K562 (cell line): Measurements from ENCODE around the gene STEAP1B. TPM values are rescaled to one million over a fixed set of nuclear protein-coding genes. Genes with fewer than 3 reads are reported as not detected.
A peak's percentile ranks its signal among the peaks of the same experiment; 100 is the strongest.

Experiments
- ATAC-seq: fragments of 200-7000 bp; cut with Tn5 transposase; 3 replicates; pipeline ENCODE4 v1.9.1; 2020; ENCODE audit warnings: moderate library complexity
- BruUV-seq: library from RNA; stranded (reverse); fragments of 400-500 nt; replicated peaks from 2 replicates; lab custom pipeline; 2021; lab: Mats Ljungman, UMichigan
- CTCF ChIA-PET: fragments of 300-600 bp; formaldehyde crosslinking; extraction: SDS; loops from one replicate; lab custom pipeline; 2021; ENCODE audit warnings: low intra/inter-chr PET ratio; lab: Yijun Ruan, JAX
- POLR2A ChIA-PET: fragments of 300-600, 350-650 bp; sonication (Branson Sonifier 250); formaldehyde crosslinking; extraction: SDS; loops from one replicate; lab custom pipeline; 2021; ENCODE audit warnings: antibody characterized with exemption, inconsistent platforms; lab: Yijun Ruan, JAX
- DNase-seq, 4 experiments: peaks; one replicate each; pipeline versions ENCODE4 v3.0.0 to v3.0.0-alpha.2; 2011 to 2018; ENCODE audit warnings: low spot score in 3 of 4, mixed read lengths in 3 of 4; ENCODE audit errors: extremely low read depth in 1 of 4
- FAIRE-seq: peaks from 2 replicates; lab custom pipeline; 2011; peaks lifted over from hg19 to GRCh38; lab: Jason Lieb, UNC
- H2AFZ ChIP-seq: 2 replicates; pipeline ENCODE4 v1.6.0; 2011; ENCODE audit warnings: low read depth, low read length, control low read depth, inconsistent platforms
- H3K27ac ChIP-seq: fragments of 200-600 bp; 3 replicates; pipeline ENCODE4 v1.8.0; 2011; ENCODE audit warnings: low read depth, mild to moderate bottlenecking, control low read depth, inconsistent platforms, low read length, moderate library complexity, mixed read lengths; ENCODE audit errors: extremely low read depth
- H3K27me3 ChIP-seq, 2 experiments: fragments of 300-600 bp in 1 of 2; 2 replicates in 1 of 2; 3 replicates in 1 of 2; pipeline versions ENCODE4 v1.6.0 to v1.8.0; 2011; ENCODE audit warnings: inconsistent platforms in 2 of 2, low read length in 2 of 2, mild to moderate bottlenecking in 1 of 2, mixed read lengths in 1 of 2, moderate library complexity in 1 of 2; ENCODE audit not compliant: control insufficient read depth in 2 of 2, insufficient read depth in 2 of 2
- H3K36me3 ChIP-seq: fragments of 300-600 bp; 3 replicates; pipeline ENCODE4 v1.8.0; 2011; ENCODE audit warnings: mild to moderate bottlenecking, low read length, inconsistent platforms; ENCODE audit not compliant: control insufficient read depth, insufficient read depth
- H3K4me1 ChIP-seq, 2 experiments: fragments of 200-600 bp in 1 of 2; replicated peaks in 1 of 2; 2 replicates in 1 of 2; 3 replicates in 1 of 2; pipeline versions ENCODE4 v1.5.1 to v1.8.0; 2011; ENCODE audit warnings: inconsistent platforms in 2 of 2, low read length in 2 of 2, mild to moderate bottlenecking in 1 of 2, mixed read lengths in 1 of 2, moderate library complexity in 1 of 2; ENCODE audit not compliant: control insufficient read depth in 2 of 2, insufficient read depth in 2 of 2
- H3K4me2 ChIP-seq: 2 replicates; pipeline ENCODE4 v1.6.1; 2011; ENCODE audit warnings: low read length, control low read depth, inconsistent platforms, mixed read lengths; ENCODE audit not compliant: insufficient read depth
- H3K4me3 ChIP-seq: fragments of 200-600 bp; sonication (generic), shearing (Covaris generic); 2 replicates; pipeline ENCODE4 v1.5.1; 2016; ENCODE audit warnings: control low read depth, inconsistent platforms
- H3K79me2 ChIP-seq: fragments of 200-600 bp; 3 replicates; pipeline ENCODE4 v1.8.0; 2011; ENCODE audit warnings: low read length, inconsistent platforms; ENCODE audit not compliant: control insufficient read depth, insufficient read depth
- H3K9ac ChIP-seq, 2 experiments: 2 replicates each; pipeline versions ENCODE4 v1.6.0 to v1.6.1; 2011; ENCODE audit warnings: low read depth in 2 of 2, low read length in 2 of 2, control low read depth in 1 of 2, inconsistent platforms in 1 of 2, mild to moderate bottlenecking in 1 of 2, mixed read lengths in 1 of 2; ENCODE audit not compliant: insufficient read depth in 1 of 2
- H3K9me1 ChIP-seq: one replicate; pipeline ENCODE4 v1.6.0; 2011; ENCODE audit warnings: inconsistent platforms, mild to moderate bottlenecking, low read length, moderate library complexity; ENCODE audit not compliant: control insufficient read depth, insufficient read depth
- H3K9me3 ChIP-seq: replicated peaks from 2 replicates; pipeline ENCODE4 v1.5.1; 2011; ENCODE audit warnings: low read depth, low read length, inconsistent platforms; ENCODE audit not compliant: control insufficient read depth, insufficient read depth
- H4K20me1 ChIP-seq: replicated peaks from 2 replicates; pipeline ENCODE4 v1.6.1; 2011; ENCODE audit warnings: low read length, inconsistent platforms, mixed read lengths; ENCODE audit not compliant: control insufficient read depth, insufficient read depth
- ATF1 ChIP-seq, 2 experiments: fragments of 450-650 bp in 1 of 2; IDR thresholded peaks; 2 replicates each; pipeline ENCODE4 v1.6.1; 2016; ENCODE audit warnings: missing compliant biosample characterization in 1 of 2, missing genetic modification characterization in 1 of 2
- CBFA2T2 ChIP-seq: fragments of 450-650 bp; conservative IDR thresholded peaks from 2 replicates; pipeline ENCODE4 v1.6.1; 2017; ENCODE audit warnings: mild to moderate bottlenecking
- CC2D1A ChIP-seq: fragments of 450-650 bp; IDR thresholded peaks from 2 replicates; pipeline ENCODE4 v1.6.1; 2017; ENCODE audit warnings: mild to moderate bottlenecking
- CEBPG ChIP-seq, 3 experiments: fragments of 200-800 bp in 1 of 3; sonication (Bioruptor generic) in 1 of 3; sonication (generic) in 1 of 3; formaldehyde crosslinking in 1 of 3; IDR thresholded peaks in 2 of 3; conservative IDR thresholded peaks in 1 of 3; 2 replicates each; pipeline versions ENCODE4 v1.6.1 to v1.8.0; 2016 to 2022; ENCODE audit warnings: missing compliant biosample characterization in 2 of 3, missing genetic modification characterization in 2 of 3, mild to moderate bottlenecking in 1 of 3, missing genetic modification reagents in 1 of 3
- MEIS2 ChIP-seq: fragments of 450-650 bp; IDR thresholded peaks from 2 replicates; pipeline ENCODE4 v1.6.1; 2014; ENCODE audit warnings: mild to moderate bottlenecking; ENCODE audit not compliant: partially characterized antibody
- OTX1 ChIP-seq: fragments of 450-650 bp; formaldehyde crosslinking; IDR thresholded peaks from 2 replicates; pipeline ENCODE4 v1.4.0; 2022; ENCODE audit warnings: mild to moderate bottlenecking
- ZZZ3 ChIP-seq: fragments of 450-650 bp; IDR thresholded peaks from 2 replicates; pipeline ENCODE4 v1.6.1; 2016; ENCODE audit warnings: antibody characterized with exemption, mild to moderate bottlenecking, moderate library complexity
- WGBS: fragments of 100-300 bp; shearing (Covaris generic); methylation state at CpG from one replicate; pipeline ENCODE4 v1.1.6; 2016; ENCODE audit warnings: low coverage, mixed read lengths; ENCODE audit not compliant: insufficient coverage; ENCODE audit errors: missing lambda C conversion rate; 5-methylcytosine and 5-hydroxymethylcytosine counted together
- in situ Hi-C: fragments of 300-500 bp; cut with MboI; formaldehyde crosslinking; loops from 4 replicates; pipeline ENCODE4 v1.15.0; 2018; ENCODE audit warnings: inconsistent platforms, mixed read lengths
- intact Hi-C: fragments of 100-400 bp; cut with micrococcal nuclease; formaldehyde crosslinking; loops from 2 replicates; pipeline ENCODE4 v1.14.2; 2022
- polyA plus RNA-seq, 8 experiments: library from polyadenylated mRNA; depleted of rRNA in 4 of 8; stranded (reverse) in 5 of 8; unstranded in 3 of 8; fragments of >200 nt; fragmentation: Nextera tagmentation in 2 of 8; fragmentation: Illumina TruSeq in 1 of 8; extraction: Ambion mirVana in 2 of 8; extraction: Trizol in 1 of 8; gene quantifications; 2 replicates each; pipeline versions ENCODE4 v1.2.1 to v1.2.3, GENCODE V29; 2011 to 2014; ENCODE audit warnings: inconsistent platforms in 1 of 8, missing spikeins in 1 of 8
- total RNA-seq, 7 experiments: library from RNA; depleted of rRNA in 6 of 7; stranded (reverse); fragments of >200 nt in 6 of 7; fragmentation: Illumina TruSeq in 2 of 7; extraction: Trizol in 2 of 7; gene quantifications; 2 replicates each; pipeline versions ENCODE4 v1.2.1 to v1.2.3, GENCODE V29; 2011 to 2021; ENCODE audit warnings: low replicate concordance in 1 of 7
- TF ChIP-seq, protein P1 (sequence below), 2 experiments: fragments of 450-650 bp in 1 of 2; sonication (generic) in 1 of 2; formaldehyde crosslinking in 1 of 2; IDR thresholded peaks in 1 of 2; conservative IDR thresholded peaks in 1 of 2; 2 replicates each; pipeline versions ENCODE4 v1.6.1 to v1.8.1; 2016 to 2023; ENCODE audit warnings: mild to moderate bottlenecking in 2 of 2, moderate library complexity in 2 of 2, inconsistent platforms in 1 of 2, missing genetic modification reagents in 1 of 2

STEAP1B gene
- total and polyA plus RNA-seq, 9 of the 15 experiments (the other 6 are each of a cell fraction or from before 2014, with no cell fraction given) = 20.0 to 38.5 (median 30.6) TPM

DNA sequence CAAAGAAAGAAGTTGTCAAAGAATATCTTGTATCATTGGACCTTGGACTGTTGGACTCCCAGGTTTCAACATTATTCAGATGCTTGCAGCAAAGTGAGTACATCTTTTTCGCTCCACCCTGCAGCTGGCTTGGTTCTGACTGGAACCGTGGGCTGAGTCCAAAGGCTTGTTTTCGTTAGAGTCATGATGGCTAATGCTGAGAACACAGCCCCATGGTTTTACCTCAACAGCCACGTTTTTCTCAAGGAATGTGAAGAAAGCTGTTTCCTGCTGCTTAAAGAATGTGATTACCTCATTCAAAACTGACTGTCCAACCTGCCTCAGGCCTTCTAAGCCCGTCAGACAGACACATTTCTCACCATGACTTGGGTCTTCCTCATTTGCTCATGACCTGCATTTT is 69.5 kb downstream of the STEAP1B start:
- ATAC-seq (no peak), FAIRE-seq (no peak), DNase-seq (no peak)
- Histone ChIP-seq H3K27me3 (no peaks in the 10 kb centered on the region), H3K27ac (no peak overlapping the region), H3K9me1 (no peaks in the 10 kb centered on the region), H2AFZ (no peak overlapping the region), H3K9me3 (no peaks in the 10 kb centered on the region), H3K36me3 (no peaks in the 10 kb centered on the region; the same call in 1 of the 3 replicates), H4K20me1 (no peaks in the 10 kb centered on the region), H3K4me1 (peaks cover 0 to 17% of the 10 kb centered on the region in 2 experiments; a peak in 4 of 5 replicates), H3K4me2 (no peak overlapping the region), H3K4me3 (no peak overlapping the region), H3K9ac (no peak overlapping the region), H3K79me2 (no peaks in the 10 kb centered on the region; the same call in 2 of the 3 replicates)
- no TSS peak for BruUV-seq
- CTCF ChIA-PET = no interaction called here
- POLR2A ChIA-PET = interaction anchor here (1.2 kb wide), 1 partner anchor 9 kb away, joined by 4 read pairs; no protein-coding TSS in a partner anchor
- in situ Hi-C loops (no loop called here), intact Hi-C loops (no loop called here)
- WGBS = 61% methylated on average over 5 of the region's 5 CpGs
- TF ChIP-seq ZZZ3 = no peak
- TF ChIP-seq CC2D1A = no peak
- no peak for TF ChIP-seq OTX1 (CRISPR knock-in tag)
- no peak for TF ChIP-seq ATF1 (CRISPR knock-in tag; IDR thresholded peaks at IDR 0.05)
- no peak for TF ChIP-seq ATF1 (tag; IDR thresholded peaks at IDR 0.05)

DNA sequence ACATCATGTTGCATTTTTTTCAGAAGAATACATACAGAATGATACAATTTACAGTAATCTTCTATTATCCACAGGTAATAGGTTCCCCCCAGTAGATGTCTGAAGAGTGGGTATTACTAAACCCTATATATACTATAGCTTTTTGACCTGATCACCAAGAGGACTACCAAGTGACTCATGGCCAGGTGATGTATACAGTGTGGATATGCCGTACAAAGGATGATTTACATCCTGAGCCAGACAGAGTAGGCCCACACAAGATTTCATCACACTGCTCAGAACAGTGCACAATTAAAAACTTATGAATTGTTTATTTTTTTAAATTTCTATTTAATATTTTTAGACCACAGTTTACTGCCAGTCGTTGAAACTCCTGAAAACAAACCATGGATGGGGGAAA is 70.6 kb downstream of the STEAP1B start:
- Histone ChIP-seq H3K4me2 (no peak overlapping the region), H4K20me1 (no peaks in the 10 kb centered on the region), H3K4me1 (peaks cover 0 to 17% of the 10 kb centered on the region in 2 experiments; a peak in 4 of 5 replicates), H3K79me2 (no peaks in the 10 kb centered on the region; the same call in 2 of the 3 replicates), H3K27ac (no peak overlapping the region), H3K27me3 (no peaks in the 10 kb centered on the region), H3K36me3 (no peaks in the 10 kb centered on the region; the same call in 1 of the 3 replicates), H3K4me3 (no peak overlapping the region), H3K9me3 (no peaks in the 10 kb centered on the region), H3K9me1 (no peaks in the 10 kb centered on the region), H3K9ac (no peak overlapping the region), H2AFZ (no peak overlapping the region)
- ATAC-seq = no peak
- ChIA-PET CTCF (no interaction called here), POLR2A (no interaction called here)
- TF ChIP-seq CEBPG (CRISPR knock-in tag; IDR thresholded peaks at IDR 0.05) = no peak
- peak in 1 of 2 experiments; percentile 52; a peak in 1 of 4 replicates for TF ChIP-seq CEBPG (tag; conservative IDR thresholded peaks at IDR 0.05 in 1 of 2, IDR thresholded peaks at IDR 0.05 in 1 of 2)
- TF ChIP-seq, protein P1, sequence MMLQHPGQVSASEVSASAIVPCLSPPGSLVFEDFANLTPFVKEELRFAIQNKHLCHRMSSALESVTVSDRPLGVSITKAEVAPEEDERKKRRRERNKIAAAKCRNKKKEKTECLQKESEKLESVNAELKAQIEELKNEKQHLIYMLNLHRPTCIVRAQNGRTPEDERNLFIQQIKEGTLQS (IDR thresholded peaks at IDR 0.05) = peak; percentile 41
- TF ChIP-seq, protein P1 (CRISPR knock-in tag; conservative IDR thresholded peaks at IDR 0.05) = no peak
- peak; percentile 29 for TF ChIP-seq MEIS2
- no peak for TF ChIP-seq CBFA2T2
- no TSS peak for BruUV-seq
- FAIRE-seq = no peak
- WGBS = 55% methylated on average over 2 of the region's 2 CpGs
- intact Hi-C loops (no loop called here), in situ Hi-C loops (no loop called here)
- DNase-seq = no peak
